ENCODE data around the gene CMTR1.

The CMTR1 gene

DNA sequence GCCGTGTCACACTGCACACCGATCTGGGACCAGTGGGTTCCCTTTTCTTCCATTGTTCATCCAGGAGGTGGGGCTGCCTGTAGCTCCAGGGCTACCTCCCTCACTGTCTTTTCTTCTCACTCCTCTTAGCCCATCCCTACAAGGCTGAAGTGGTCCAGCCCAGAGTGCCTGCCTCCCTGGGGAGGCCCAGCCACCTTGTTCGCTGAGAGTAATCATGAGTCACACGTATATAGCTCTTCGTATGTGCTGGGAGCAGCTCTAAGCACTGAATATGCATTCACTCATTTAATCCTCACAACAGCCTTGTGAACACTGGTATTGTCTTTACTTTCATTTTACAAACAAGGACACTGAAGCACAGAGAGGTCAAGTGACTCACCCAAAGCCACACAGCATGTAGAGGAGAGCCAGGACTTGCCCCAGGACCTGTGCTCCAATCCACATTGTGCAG lies 81.3 kb downstream of the CMTR1 start:
- no peak for DNase-seq (ENCODE audit: low read depth)

DNA sequence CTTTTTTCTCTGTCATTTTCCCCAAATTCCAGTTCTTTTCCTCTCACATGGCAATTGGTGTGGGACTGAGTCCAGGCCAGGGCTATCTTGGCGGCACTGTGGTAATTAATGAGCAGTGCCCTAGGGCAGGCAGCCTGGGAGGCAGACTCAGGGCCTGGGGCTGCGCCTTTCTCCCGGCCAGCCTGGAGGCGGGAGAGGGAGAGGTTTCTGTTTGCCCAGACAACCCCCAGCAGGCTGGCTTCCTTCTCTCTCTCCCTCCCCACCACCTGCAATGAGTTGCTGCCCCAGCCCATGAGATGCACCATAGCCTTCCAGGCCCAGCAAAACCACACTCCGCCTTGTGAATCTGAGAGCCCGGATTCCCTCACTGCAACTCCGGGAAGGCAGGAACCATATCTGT lies 81.8 kb downstream of the CMTR1 start:
- no peak for DNase-seq (ENCODE audit: low read depth)

- no peak for DNase-seq (ENCODE audit: low read depth)
Measured at GRCh38 chr6:37515712-37516075, 82.7 kb downstream of the CMTR1 start.

- DNase-seq (ENCODE audit: low read depth): no peak
Measured at GRCh38 chr6:37516076-37516919, 83.3 kb downstream of the CMTR1 start.

DNA sequence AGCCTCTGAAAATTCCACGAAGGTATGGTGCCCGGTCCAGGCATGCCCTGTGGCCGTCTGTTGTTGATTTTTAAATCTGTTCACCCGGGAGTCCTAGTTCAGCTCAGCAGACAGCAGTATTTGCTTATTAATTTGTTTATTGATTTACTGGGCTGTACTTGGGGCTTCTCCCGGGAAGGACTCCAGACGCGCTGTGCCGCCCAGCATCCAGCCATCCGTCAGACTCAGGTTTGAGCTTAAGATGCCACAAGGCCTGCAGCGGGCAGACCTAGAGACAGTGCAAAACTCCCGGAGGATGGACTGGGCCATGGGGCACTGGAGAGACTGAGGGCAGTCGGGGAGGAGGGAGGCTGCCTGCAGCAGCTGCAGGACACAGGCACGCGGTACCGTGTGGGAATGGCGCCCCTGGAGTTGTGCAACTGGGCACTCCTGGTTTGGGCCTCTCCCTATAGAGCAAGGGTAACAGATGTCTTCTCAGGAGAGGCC lies 83.9 kb downstream of the CMTR1 start:
- DNase-seq (ENCODE audit: low read depth): no peak

DNA sequence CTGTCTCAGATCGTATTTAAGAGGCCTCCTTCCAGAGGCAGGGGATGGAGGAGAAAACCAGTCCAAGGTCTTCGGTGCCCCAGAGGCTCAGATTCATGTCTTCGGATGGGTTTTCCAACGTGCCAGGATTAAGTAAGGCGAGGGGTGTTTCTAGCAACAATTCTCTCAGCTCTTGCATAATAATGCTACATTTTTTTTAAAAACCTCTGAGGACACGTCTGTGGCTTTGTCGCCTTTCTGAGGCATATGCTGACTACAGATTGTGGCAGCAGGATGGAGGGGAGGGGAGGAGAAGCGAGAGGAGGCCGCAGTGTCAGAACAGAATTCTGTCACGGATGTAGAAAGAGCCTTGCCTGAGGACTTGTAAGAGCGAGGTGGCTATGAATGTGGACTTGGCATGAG lies 84.4 kb downstream of the CMTR1 start:
- DNase-seq (ENCODE audit: low read depth): peak; percentile 23

DNA sequence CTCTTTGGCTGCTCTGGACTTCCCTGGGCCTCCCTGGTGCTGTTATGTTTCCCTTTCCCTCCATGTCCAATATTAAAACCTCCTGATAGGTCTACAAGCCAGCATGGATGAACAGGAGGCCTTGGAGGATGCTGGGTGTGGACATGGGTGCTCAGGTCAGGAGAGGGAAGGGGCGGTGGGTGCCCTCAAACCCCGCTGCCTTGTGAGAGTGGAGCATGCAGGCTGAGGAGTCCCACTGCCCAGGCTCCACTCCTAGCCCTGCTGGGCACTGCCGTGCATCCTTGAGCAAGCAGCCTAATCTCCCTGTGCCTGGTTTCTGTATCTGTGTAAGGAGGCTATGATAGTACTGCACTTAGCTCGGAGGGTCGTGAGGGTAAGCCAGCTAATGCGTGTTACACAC lies 85.1 kb downstream of the CMTR1 start:
- no peak for DNase-seq (ENCODE audit: low read depth)

DNA sequence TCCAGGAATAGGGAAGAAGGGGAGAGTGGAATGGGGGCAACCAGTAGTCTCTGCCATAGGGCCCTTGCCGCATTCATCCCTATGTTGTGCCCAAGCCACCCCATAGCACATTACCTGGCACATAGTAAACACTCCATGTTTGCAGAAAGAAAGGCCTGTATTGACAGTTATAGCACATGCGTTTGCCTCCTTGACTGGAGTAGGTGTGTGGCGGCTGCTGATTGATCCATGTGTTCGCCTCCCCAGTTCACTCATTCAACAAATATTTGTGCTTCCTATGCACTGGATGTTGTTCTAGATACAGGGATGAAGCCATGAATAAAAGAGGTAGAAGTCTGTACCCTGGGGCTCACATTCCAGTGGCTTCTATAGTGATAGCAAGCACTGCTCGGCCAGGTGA lies 86.4 kb downstream of the CMTR1 start:
- DNase-seq (ENCODE audit: low read depth): no peak

GRCh38 chr6:37520926-37521325 lies 87.9 kb downstream of the CMTR1 start:
- DNase-seq (ENCODE audit: low read depth): no peak

DNA sequence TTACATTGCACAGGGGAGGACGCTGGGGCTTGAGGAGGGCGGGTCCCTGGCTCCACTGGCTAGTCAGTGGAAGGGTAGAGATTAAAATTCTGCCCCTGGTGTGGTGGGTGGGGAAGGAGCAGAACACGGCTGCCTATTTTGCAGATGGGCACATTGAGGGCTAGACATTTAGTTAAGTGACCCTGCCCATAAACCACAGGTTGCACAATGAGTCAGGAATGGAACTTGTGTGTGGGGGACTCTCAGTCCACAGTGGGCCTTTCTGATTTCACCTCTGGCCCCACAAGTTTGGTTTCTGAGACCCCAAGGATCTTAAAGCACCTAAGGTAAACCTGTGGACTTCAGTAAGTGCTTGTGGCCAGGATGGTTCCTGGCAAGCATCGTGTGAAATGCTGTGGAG lies 88.7 kb downstream of the CMTR1 start:
- DNase-seq (ENCODE audit: low read depth): no peak

DNA sequence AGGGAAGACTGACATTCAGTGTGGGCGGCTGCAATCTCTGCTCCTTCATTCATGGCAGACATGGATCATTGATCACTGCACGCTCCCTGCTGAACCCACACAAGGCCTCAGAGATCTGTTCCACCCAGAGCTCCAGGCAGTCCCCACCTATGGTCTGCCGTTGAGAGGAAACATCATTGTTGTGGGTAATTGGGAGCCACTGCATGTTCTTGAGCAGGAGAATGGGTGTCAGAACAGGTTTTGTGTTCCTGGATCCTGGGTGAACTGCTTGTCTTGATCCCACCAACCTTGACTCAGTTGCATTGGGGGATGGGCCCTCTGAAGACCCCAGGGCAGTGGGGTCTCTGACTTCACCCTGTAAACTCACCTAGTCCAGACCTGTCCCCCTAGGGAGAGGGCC lies 89.8 kb downstream of the CMTR1 start:
- DNase-seq (ENCODE audit: low read depth): no peak

DNA sequence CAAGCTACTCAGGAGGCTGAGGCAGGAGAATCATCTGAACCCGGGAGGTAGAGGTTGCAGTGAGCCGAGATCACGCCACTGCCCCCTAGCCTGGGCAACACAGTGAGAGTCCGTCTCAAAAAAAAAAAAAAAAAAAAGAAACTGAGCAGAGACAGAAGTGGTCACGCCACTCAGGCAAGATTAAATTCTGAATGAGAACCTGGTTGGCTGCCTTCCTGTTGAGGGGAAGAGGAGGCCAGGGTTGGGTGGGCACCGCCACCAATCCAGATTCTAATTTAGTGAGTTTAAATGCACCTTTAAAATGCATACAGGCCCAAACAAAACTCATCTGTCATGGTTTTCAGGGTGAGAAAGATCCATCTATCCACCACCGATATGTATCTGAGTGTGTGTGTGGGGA lies 90.4 kb downstream of the CMTR1 start:
- DNase-seq (ENCODE audit: low read depth): no peak

DNA sequence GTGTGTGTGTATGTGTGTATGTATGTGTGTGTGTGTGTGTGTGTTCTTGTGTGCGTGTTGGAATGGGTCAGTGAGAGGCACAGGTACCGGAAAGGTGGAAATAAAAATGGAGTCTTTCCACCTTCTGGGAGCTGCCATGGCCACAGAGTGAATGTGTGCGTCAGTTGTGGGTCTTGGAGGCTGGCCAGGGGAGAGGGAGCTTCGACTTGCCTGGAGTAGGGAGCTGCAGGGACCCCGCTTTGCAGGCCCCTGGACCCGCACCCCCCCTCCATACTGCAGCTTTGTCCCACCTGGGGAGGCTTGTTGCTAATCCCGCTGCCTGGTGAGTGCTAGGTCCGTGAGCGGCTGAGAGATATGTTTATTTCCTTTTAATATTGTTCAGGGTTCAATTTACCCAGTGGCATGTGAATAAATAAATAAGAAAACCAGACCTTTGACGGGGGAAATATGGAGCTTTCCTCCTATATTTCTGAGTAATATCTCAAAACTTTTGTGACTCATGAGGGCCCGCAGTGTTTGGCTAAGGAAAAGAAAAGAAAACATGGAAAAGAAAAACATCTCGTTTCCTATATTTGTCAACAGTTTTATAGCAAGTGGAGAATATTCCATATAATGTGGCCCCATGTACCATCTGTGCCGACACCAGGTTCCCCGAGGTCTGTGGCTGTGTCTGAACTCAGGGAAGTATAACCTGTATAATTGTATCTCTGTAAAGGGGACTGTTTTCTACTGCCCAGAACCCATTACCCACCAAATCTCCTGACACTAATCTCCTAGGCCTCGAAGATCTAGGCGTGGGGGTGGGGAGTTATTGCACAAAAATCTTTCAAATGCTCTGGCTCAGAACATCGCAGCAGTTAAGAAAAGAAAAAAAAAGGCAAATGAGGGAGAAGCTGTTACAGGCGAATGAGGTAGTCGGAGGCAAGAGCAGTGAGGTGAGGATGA lies 91.3 kb downstream of the CMTR1 start:
- peak; percentile 14 for DNase-seq (ENCODE audit: low read depth)

GRCh38 chr6:37524970-37525318 lies 91.9 kb downstream of the CMTR1 start:
- DNase-seq (ENCODE audit: low read depth): no peak

DNA sequence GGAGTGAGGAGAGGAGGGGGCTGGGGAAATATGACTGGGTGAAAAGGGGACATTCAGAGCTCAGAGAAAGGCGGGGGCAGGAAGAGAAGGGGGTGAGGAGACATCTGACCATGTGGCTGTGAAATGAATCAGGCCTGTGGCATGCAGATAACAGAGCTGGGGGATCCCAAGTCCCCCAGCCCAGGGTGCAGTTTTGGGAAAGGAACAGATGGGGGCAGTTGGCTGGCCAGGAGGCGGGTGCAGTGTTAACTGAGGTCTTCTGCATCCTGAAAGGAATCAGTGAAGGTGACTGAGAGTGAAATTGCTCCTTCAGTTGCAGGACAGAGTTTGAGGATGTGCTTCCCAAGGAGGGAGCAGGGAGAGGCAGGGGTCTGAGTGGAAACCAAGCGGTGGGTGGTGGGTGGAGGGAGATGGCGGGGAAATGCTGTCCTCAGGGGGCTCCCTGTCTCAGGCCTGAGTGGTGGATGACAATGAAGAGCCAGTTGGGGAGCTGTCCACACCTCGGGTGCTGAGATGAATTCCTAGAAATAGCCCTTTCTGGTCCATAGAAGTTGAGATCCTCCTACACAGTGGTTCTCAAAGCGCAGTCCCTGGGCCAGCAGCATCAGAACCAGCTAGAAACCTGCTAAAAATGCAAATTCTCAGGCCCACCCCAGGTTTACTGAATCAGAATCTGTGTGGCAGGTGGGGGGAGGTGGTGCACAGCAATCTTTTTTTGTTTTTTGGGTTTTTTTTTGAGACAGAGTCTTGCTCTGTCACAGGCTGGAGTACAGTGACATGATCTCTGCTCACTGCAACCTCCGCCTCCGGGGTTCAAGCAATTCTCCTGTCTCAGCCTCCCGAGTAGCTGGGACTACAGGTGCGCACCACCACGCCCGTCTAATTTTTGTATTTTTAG lies 92.7 kb downstream of the CMTR1 start:
- DNase-seq (ENCODE audit: low read depth): no peak

GRCh38 chr6:37528541-37528940 lies 95.5 kb downstream of the CMTR1 start:
- no peak for DNase-seq (ENCODE audit: low read depth)

DNA sequence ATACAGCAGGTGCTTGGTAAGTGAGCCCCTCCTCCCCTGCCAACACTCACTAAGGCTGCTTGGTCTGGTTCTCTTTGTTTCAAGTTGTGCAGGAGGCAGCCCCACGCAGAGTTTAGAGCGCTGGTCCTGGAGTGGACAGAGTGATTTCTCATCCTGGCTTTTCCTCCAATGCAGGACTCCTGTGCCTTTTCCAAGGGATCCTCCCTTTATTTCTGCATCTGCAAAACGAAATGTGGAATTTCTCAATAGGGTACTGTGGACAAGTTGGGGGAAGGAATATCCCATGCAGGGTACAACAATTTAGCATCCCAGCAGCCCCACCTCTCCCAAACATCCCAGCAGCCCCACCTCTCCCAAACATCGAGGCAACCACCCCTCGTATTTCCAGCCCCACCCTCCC lies 97.3 kb downstream of the CMTR1 start:
- DNase-seq (ENCODE audit: low read depth): no peak

DNA sequence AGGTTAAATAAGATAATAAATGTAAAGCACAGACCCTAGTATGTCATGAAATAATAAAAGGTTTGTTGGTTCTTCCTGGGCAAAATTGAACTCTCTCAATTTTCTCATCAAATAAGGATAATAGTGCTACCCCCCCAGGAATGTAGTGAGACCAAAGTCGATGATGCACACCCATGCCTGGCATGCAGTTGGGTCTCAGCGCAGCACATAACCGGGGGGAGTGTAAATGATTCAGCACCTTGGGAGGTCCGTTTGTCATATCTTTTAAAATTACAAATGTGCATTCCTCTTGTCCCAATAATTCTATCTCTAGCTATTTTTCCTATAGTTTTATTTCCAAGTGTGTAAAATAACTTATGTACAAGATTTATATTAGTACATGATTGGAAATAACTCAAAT lies 98.0 kb downstream of the CMTR1 start:
- no peak for DNase-seq (ENCODE audit: low read depth)
